ENCODE measurements around the gene NFS1. TPM values are rescaled to one million over a fixed set of nuclear protein-coding genes. Genes with fewer than 3 reads are reported as not detected.
"Not testable (repeated sequence)": the region's sequence is repeated elsewhere in the genome, so short reads cannot be mapped to it uniquely, and the experiment has no call there.

NFS1 gene
- total and polyA plus RNA-seq, 2 experiments from 2014 or later: 31.5 to 35.8 TPM

GRCh38 chr20:35721219-35721618 is 22.1 kb upstream of the NFS1 start:
- Histone ChIP-seq H3K9ac (no peak overlapping the region), H3K4me1 (ENCODE audit: insufficient read depth) (peaks cover 19% of the 10 kb centered on the region), H3K4me2 (ENCODE audit: unreplicated experiment) (no peak overlapping the region), H3K27me3 (replicated peaks; ENCODE audit: insufficient read depth) (no peaks in the 10 kb centered on the region), H3K9me2 (ENCODE audit: insufficient read depth) (no peaks in the 10 kb centered on the region), H2AFZ (no peak overlapping the region), H3K4me3 (no peak overlapping the region), H3K79me2 (ENCODE audit: insufficient read depth) (peaks cover 100% of the 10 kb centered on the region), H3K9me3 (ENCODE audit: low read depth) (no peaks in the 10 kb centered on the region), H3F3A (ENCODE audit: insufficient read depth) (peaks cover 91% of the 10 kb centered on the region), H3K36me3 (ENCODE audit: low read depth) (peaks cover 96% of the 10 kb centered on the region), H3K27ac (peak overlapping the region; percentile 21), H4K20me1 (ENCODE audit: insufficient read depth) (peaks cover 18% of the 10 kb centered on the region; the same call in 1 of the 2 replicates)
- TF ChIP-seq EZH2phosphoT487 (IDR thresholded peaks at IDR 0.05; ENCODE audit: insufficient read depth, low read depth): no peak
- TF ChIP-seq EZH2 (IDR thresholded peaks at IDR 0.05; ENCODE audit: insufficient read depth, poor library complexity, severe bottlenecking): no peak
- no peak for DNase-seq
- in situ Hi-C loops (cut with MboI): no loop called here
- WGBS, 2 experiments (ENCODE audit: low coverage in 1 of 2, low lambda C conversion rate in 2 of 2, missing lambda C conversion rate in 2 of 2): 89 to 90% methylated on average over 3 of the region's 3 CpGs

GRCh38 chr20:35720165-35721123 is 21.3 kb upstream of the NFS1 start:
- 86 to 88% methylated on average over 13 of the region's 13 CpGs for WGBS, 2 experiments (ENCODE audit: low coverage in 1 of 2, low lambda C conversion rate in 2 of 2, missing lambda C conversion rate in 2 of 2)
- Histone ChIP-seq H3K9me3 (ENCODE audit: low read depth) (no peaks in the 10 kb centered on the region), H3K9ac (peak overlapping the region; percentile 34), H3K9me2 (ENCODE audit: insufficient read depth) (no peaks in the 10 kb centered on the region), H3K4me1 (ENCODE audit: insufficient read depth) (peaks cover 19% of the 10 kb centered on the region), H3F3A (ENCODE audit: insufficient read depth) (peaks cover 89% of the 10 kb centered on the region), H3K27me3 (replicated peaks; ENCODE audit: insufficient read depth) (no peaks in the 10 kb centered on the region), H3K79me2 (ENCODE audit: insufficient read depth) (peaks cover 100% of the 10 kb centered on the region), H3K36me3 (ENCODE audit: low read depth) (peaks cover 96% of the 10 kb centered on the region), H3K4me3 (no peak overlapping the region), H3K4me2 (ENCODE audit: unreplicated experiment) (no peak overlapping the region), H2AFZ (no peak overlapping the region), H4K20me1 (ENCODE audit: insufficient read depth) (peaks cover 18% of the 10 kb centered on the region; the same call in 1 of the 2 replicates), H3K27ac (peak overlapping the region; percentile 55)
- TF ChIP-seq EZH2phosphoT487 (IDR thresholded peaks at IDR 0.05; ENCODE audit: insufficient read depth, low read depth) (no peak), EZH2 (IDR thresholded peaks at IDR 0.05; ENCODE audit: insufficient read depth, poor library complexity, severe bottlenecking) (no peak)
- in situ Hi-C loops (cut with MboI): no loop called here
- DNase-seq: no peak

- 48 to 51% methylated on average over 8 of the region's 8 CpGs for WGBS, 2 experiments (ENCODE audit: low coverage in 1 of 2, low lambda C conversion rate in 2 of 2, missing lambda C conversion rate in 2 of 2)
- H3F3A ChIP-seq (ENCODE audit: insufficient read depth): peaks cover 91% of the 10 kb centered on the region
- peak overlapping the region; percentile 34 for H3K9ac ChIP-seq
- no peak for TF ChIP-seq EZH2 (IDR thresholded peaks at IDR 0.05; ENCODE audit: insufficient read depth, poor library complexity, severe bottlenecking)
- no peak for TF ChIP-seq EZH2phosphoT487 (IDR thresholded peaks at IDR 0.05; ENCODE audit: insufficient read depth, low read depth)
- H3K36me3 ChIP-seq (ENCODE audit: low read depth): peaks cover 96% of the 10 kb centered on the region
- peaks cover 100% of the 10 kb centered on the region for H3K79me2 ChIP-seq (ENCODE audit: insufficient read depth)
- peaks cover 18% of the 10 kb centered on the region; the same call in 1 of the 2 replicates for H4K20me1 ChIP-seq (ENCODE audit: insufficient read depth)
- no peak overlapping the region for H2AFZ ChIP-seq
- H3K27me3 ChIP-seq (replicated peaks; ENCODE audit: insufficient read depth): no peaks in the 10 kb centered on the region
- no peaks in the 10 kb centered on the region for H3K9me3 ChIP-seq (ENCODE audit: low read depth)
- peak overlapping the region; percentile 6 for H3K4me2 ChIP-seq (ENCODE audit: unreplicated experiment)
- no peak for DNase-seq
- peak overlapping the region; percentile 55 for H3K27ac ChIP-seq
- H3K4me3 ChIP-seq: no peak overlapping the region
- H3K9me2 ChIP-seq (ENCODE audit: insufficient read depth): no peaks in the 10 kb centered on the region
- in situ Hi-C loops (cut with MboI): no loop called here
- H3K4me1 ChIP-seq (ENCODE audit: insufficient read depth): peaks cover 19% of the 10 kb centered on the region
Observed at GRCh38 chr20:35719717-35720116, 20.6 kb upstream of the NFS1 start.

DNA sequence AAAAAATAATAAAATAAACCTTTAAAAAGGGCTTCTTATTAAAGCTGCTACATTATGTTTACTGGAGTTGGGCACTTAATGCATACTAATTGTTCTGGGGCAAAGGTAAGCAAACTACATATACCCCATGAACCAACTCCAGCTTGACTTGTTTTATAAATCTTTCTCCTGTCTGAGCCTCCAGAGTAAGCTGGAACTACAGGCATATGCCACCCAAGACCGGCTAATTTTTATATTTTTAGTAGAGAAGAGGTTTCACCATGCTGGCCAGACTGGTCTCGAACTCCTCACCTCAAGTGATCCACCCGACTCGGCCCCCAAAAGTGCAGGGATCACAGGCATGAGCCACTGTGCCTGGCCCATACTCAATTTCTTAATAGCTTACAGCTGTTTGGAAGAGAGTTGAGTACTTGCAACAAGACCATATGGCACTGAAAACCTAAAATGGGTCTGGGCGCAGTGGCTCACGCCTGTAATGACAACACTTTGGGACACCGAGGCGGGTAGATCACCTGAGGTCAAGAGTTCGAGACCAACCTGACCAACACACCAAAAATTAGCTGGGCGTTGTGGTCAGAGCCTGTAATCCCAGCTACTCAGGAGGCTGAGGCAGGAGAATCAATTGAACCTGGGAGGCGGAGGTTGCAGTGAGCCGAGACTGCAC is 20.0 kb upstream of the NFS1 start:
- in situ Hi-C loops (cut with MboI): no loop called here

GRCh38 chr20:35718321-35718720 is 19.2 kb upstream of the NFS1 start:
- H3K9me3 ChIP-seq (ENCODE audit: low read depth); H2AFZ ChIP-seq; H3K4me3 ChIP-seq; in situ Hi-C loops (cut with MboI); H3K9me2 ChIP-seq (ENCODE audit: insufficient read depth); H3K4me2 ChIP-seq (ENCODE audit: unreplicated experiment); H3K27me3 ChIP-seq (replicated peaks; ENCODE audit: insufficient read depth): not testable (repeated sequence)
- WGBS, 2 experiments (ENCODE audit: low coverage in 1 of 2, low lambda C conversion rate in 2 of 2, missing lambda C conversion rate in 2 of 2): 63 to 68% methylated on average over 8 of the region's 8 CpGs
- peaks cover 84% of the 10 kb centered on the region for H3F3A ChIP-seq (ENCODE audit: insufficient read depth)
- peak; percentile 69 for DNase-seq
- H3K9ac ChIP-seq: peak overlapping the region; percentile 23; the same call in 1 of the 2 replicates
- peaks cover 100% of the 10 kb centered on the region for H3K79me2 ChIP-seq (ENCODE audit: insufficient read depth)
- H3K27ac ChIP-seq: peak overlapping the region; percentile 55
- H4K20me1 ChIP-seq (ENCODE audit: insufficient read depth): peaks cover 17% of the 10 kb centered on the region; the same call in 1 of the 2 replicates
- peaks cover 94% of the 10 kb centered on the region for H3K36me3 ChIP-seq (ENCODE audit: low read depth)
- peaks cover 19% of the 10 kb centered on the region for H3K4me1 ChIP-seq (ENCODE audit: insufficient read depth)

More for the DNA sequence above, 20.0 kb upstream of the NFS1 start:
- H3K27ac ChIP-seq: peak overlapping the region; percentile 55
- TF ChIP-seq EZH2 (IDR thresholded peaks at IDR 0.05; ENCODE audit: insufficient read depth, poor library complexity, severe bottlenecking): no peak
- no peak for TF ChIP-seq EZH2phosphoT487 (IDR thresholded peaks at IDR 0.05; ENCODE audit: insufficient read depth, low read depth)
- 36 to 46% methylated on average over 12 of the region's 12 CpGs for WGBS, 2 experiments (ENCODE audit: low coverage in 1 of 2, low lambda C conversion rate in 2 of 2, missing lambda C conversion rate in 2 of 2)
- H4K20me1 ChIP-seq (ENCODE audit: insufficient read depth): peaks cover 18% of the 10 kb centered on the region; the same call in 1 of the 2 replicates
- no peaks in the 10 kb centered on the region for H3K9me2 ChIP-seq (ENCODE audit: insufficient read depth)
- no peak overlapping the region for H2AFZ ChIP-seq
- H3F3A ChIP-seq (ENCODE audit: insufficient read depth): peaks cover 86% of the 10 kb centered on the region
- peak overlapping the region; percentile 23 for H3K9ac ChIP-seq
- H3K9me3 ChIP-seq (ENCODE audit: low read depth): no peaks in the 10 kb centered on the region
- peak overlapping the region; percentile 6 for H3K4me2 ChIP-seq (ENCODE audit: unreplicated experiment)
- no peaks in the 10 kb centered on the region for H3K27me3 ChIP-seq (replicated peaks; ENCODE audit: insufficient read depth)
- H3K36me3 ChIP-seq (ENCODE audit: low read depth): peaks cover 96% of the 10 kb centered on the region
- H3K79me2 ChIP-seq (ENCODE audit: insufficient read depth): peaks cover 100% of the 10 kb centered on the region
- peaks cover 19% of the 10 kb centered on the region for H3K4me1 ChIP-seq (ENCODE audit: insufficient read depth)
- H3K4me3 ChIP-seq: no peak overlapping the region
- peak; percentile 65 for DNase-seq

All from GM23248 (cell line).